Thoracic aorta (tissue), 2 donors: ENCODE measurements around the gene MAST2. TPM values are rescaled to one million over a fixed set of nuclear protein-coding genes. Genes with fewer than 3 reads are reported as not detected.
"Not testable (repeated sequence)": the region's sequence is repeated elsewhere in the genome, so short reads cannot be mapped to it uniquely, and the experiment has no call there.

Source experiments
- ATAC-seq: fragments of 150-250 bp; one replicate; pipeline ENCODE4 v1.8.0; 2017; ENCODE audit warnings: low read depth; ENCODE audit not compliant: insufficient number of reproducible peaks, low FRiP score
- DNase-seq: peaks from one replicate; pipeline ENCODE4 v3.0.0-alpha.2; 2020; ENCODE audit warnings: low spot score
- H3K27ac ChIP-seq, 2 donors: fragments of 200-600 bp; sonication (generic); 1 replicate in 1 of 2; 2 replicates in 1 of 2; pipeline ENCODE4 v1.5.1; 2016; ENCODE audit warnings: mild to moderate bottlenecking in 2 of 2, moderate library complexity in 2 of 2
- H3K27me3 ChIP-seq: fragments of 200-600 bp; sonication (generic); replicated peaks from 2 replicates; pipeline ENCODE4 v1.6.0; 2016; ENCODE audit warnings: mild to moderate bottlenecking; ENCODE audit not compliant: insufficient read depth
- H3K36me3 ChIP-seq: fragments of 200-600 bp; sonication (generic); one replicate; pipeline ENCODE4 v1.5.1; 2016
- H3K4me1 ChIP-seq, 2 donors: fragments of 200-600 bp; sonication (generic); 1 replicate in 1 of 2; 2 replicates in 1 of 2; pipeline versions ENCODE4 v1.5.1 to v1.6.0; 2016; ENCODE audit warnings: low read depth in 2 of 2, mild to moderate bottlenecking in 1 of 2; ENCODE audit not compliant: control insufficient read depth in 1 of 2
- H3K4me3 ChIP-seq: fragments of 200-600 bp; sonication (generic); 2 replicates; pipeline ENCODE4 v1.5.1; 2016; ENCODE audit warnings: mild to moderate bottlenecking
- H3K9me3 ChIP-seq: fragments of 200-600 bp; sonication (generic); 2 replicates; pipeline ENCODE4 v1.5.1; 2016
- CTCF ChIP-seq: fragments of 200-600 bp; sonication (generic); IDR thresholded peaks from one replicate; pipeline ENCODE4 v1.5.1; 2019; ENCODE audit warnings: antibody characterized with exemption
- total RNA-seq, 2 donors: library from RNA; depleted of rRNA; stranded (reverse); fragments of >200 nt; gene quantifications; one replicate each; pipeline versions ENCODE4 v1.1.0 to v1.2.3, GENCODE V29; 2016

Gene MAST2
- total RNA-seq, 2 donors from 2014 or later = 33.6 to 61.2 TPM

DNA sequence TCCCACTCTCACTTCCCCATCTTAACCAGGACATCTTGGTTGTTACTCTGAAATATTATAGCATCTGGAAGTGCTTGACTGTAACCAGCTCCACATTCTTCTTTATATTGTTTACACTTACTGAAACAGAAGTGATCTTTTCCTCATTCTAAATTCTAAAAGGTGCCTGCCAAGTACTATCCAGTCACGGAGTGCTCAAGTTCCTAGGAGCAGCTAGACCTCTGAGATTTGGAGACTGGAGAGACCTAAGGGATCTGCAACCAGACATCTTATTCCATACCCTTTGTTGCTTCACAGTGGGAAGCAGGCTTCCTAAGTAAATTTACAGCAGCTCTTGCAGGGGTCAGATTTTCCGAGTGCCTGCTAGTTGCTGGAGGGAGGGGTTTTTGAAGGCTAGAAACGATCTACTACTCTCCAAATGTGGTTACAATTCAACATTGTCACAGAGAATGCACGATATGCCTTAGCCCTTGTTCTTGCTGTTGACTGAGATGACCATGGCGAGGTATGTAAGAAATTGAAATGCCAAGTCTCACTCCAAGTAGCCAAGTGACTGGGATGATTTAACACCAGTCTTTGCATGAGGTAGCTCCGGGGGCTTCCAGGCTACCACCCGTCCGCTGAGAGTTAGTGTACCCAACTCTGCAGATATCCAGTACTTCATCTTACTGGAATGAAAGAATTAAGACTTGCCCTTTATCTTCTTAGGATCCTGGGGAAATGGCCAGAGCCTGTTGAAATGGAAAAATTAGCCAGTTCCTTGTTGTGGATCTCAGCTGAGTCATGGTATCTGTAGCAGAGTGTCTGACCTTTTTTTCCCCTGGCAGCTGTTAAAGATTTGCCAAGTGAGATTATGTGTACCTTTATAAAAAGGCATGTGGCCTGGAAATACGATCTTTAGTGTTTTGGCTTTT, 150.8 kb downstream of the MAST2 start:
- Histone ChIP-seq H3K9me3 (no peaks in the 10 kb centered on the region), H3K27me3 (no peaks in the 10 kb centered on the region), H3K4me1 (peaks cover 17 to 19% of the 10 kb centered on the region in 2 donors), H3K27ac (peak overlapping the region; percentile 28 to 62), H3K4me3 (peak overlapping the region; percentile 32), H3K36me3 (no peaks in the 10 kb centered on the region)
- no peak for DNase-seq
- TF ChIP-seq CTCF = no peak
- no peak for ATAC-seq

DNA sequence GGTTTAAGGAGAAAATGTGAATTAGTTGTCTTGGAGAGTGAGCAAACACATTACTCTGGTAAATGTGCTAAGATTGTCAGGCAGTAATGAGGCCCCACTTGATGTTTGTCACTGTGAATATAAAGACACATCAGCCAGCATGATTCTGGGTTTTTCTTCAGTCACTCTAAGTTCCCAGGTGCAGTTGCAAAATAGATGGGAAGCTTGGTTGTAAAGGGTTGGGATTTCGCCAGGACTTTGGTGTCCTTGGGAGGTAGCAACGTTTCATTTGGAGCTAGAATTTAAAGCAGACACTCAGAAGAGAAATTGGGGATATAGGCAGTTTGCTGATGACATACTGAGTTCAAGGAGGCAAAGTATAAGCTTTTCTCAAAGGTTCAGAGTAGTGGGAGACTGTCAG, 154.3 kb downstream of the MAST2 start:
- no peak for ATAC-seq

GRCh38 chr1:45958317-45958716, 154.9 kb downstream of the MAST2 start:
- no peaks in the 10 kb centered on the region for H3K36me3 ChIP-seq
- H3K4me3 ChIP-seq = no peak overlapping the region
- H3K9me3 ChIP-seq = no peaks in the 10 kb centered on the region
- no peak for TF ChIP-seq CTCF
- no peak for DNase-seq
- H3K27me3 ChIP-seq = no peaks in the 10 kb centered on the region
- ATAC-seq = no peak
- H3K4me1 ChIP-seq = peaks cover 15 to 17% of the 10 kb centered on the region in 2 donors
- no peak overlapping the region for H3K27ac ChIP-seq

More for the DNA sequence above, 154.3 kb downstream of the MAST2 start:
- H3K9me3 ChIP-seq = no peaks in the 10 kb centered on the region
- no peaks in the 10 kb centered on the region for H3K27me3 ChIP-seq
- H3K4me3 ChIP-seq = no peak overlapping the region
- no peak for TF ChIP-seq CTCF
- no peak for DNase-seq
- H3K4me1 ChIP-seq = peaks cover 17 to 19% of the 10 kb centered on the region in 2 donors
- H3K27ac ChIP-seq = no peak overlapping the region
- H3K36me3 ChIP-seq = no peaks in the 10 kb centered on the region

- no peaks in the 10 kb centered on the region for H3K4me1 ChIP-seq
- no peaks in the 10 kb centered on the region for H3K36me3 ChIP-seq
- no peak for TF ChIP-seq CTCF
- ATAC-seq = no peak
- H3K27ac ChIP-seq = no peak overlapping the region
- no peak for DNase-seq
- H3K9me3 ChIP-seq = no peaks in the 10 kb centered on the region
- no peak overlapping the region for H3K4me3 ChIP-seq
- H3K27me3 ChIP-seq = no peaks in the 10 kb centered on the region
Measured at GRCh38 chr1:45960930-45961715, 157.7 kb downstream of the MAST2 start.

GRCh38 chr1:45961936-45962335, 158.5 kb downstream of the MAST2 start:
- not testable (repeated sequence) for ATAC-seq, H3K4me1 ChIP-seq, H3K36me3 ChIP-seq, DNase-seq, H3K27me3 ChIP-seq, H3K27ac ChIP-seq, H3K4me3 ChIP-seq, H3K9me3 ChIP-seq
